Naive thymus-derived CD4-positive, alpha-beta T cell (primary cell): ENCODE data around the gene ISCU. TPM values are rescaled to one million over a fixed set of nuclear protein-coding genes. Genes with fewer than 3 reads are reported as not detected.
A peak's percentile ranks its signal among the peaks of the same experiment; 100 is the strongest.

ENCODE experiments used
- ATAC-seq: fragments of 150-1000 bp; cut with Tn5 transposase; 2 replicates; pipeline ENCODE4 v1.10.0; 2021; ENCODE audit warnings: mild to moderate bottlenecking, moderate library complexity
- CTCF ChIA-PET: fragments of 350-600 bp; sonication (Branson Sonifier 250); formaldehyde crosslinking; loops from one replicate; lab custom pipeline; 2021; ENCODE audit warnings: antibody characterized with exemption; lab: Charles Lee
- POLR2A ChIA-PET: fragments of 350-600 bp; sonication (Branson Sonifier 250); formaldehyde crosslinking; loops from one replicate; lab custom pipeline; 2021; ENCODE audit warnings: antibody characterized with exemption, inconsistent platforms; lab: Charles Lee
- DNase-seq, 9 donors: peaks; one replicate each; pipeline versions ENCODE4 v3.0.0 to v3.0.0-alpha.2; 2020 to 2022; ENCODE audit warnings: mixed read lengths in 1 of 9
- H3K27ac ChIP-seq: one replicate; pipeline ENCODE4 v1.7.0; 2013; ENCODE audit warnings: mild to moderate bottlenecking, low read depth, low read length, moderate library complexity
- H3K27me3 ChIP-seq, 2 donors: one replicate each; pipeline ENCODE4 v1.7.0; 2013; ENCODE audit warnings: low read length in 2 of 2, mild to moderate bottlenecking in 2 of 2, moderate library complexity in 2 of 2; ENCODE audit not compliant: control insufficient read depth in 2 of 2, insufficient read depth in 2 of 2
- H3K36me3 ChIP-seq, 3 experiments: 1 replicate in 2 of 3; 2 replicates in 1 of 3; pipeline ENCODE4 v1.7.0; 2013; ENCODE audit warnings: low read length in 3 of 3, mild to moderate bottlenecking in 3 of 3, moderate library complexity in 1 of 3; ENCODE audit not compliant: insufficient read depth in 3 of 3, control insufficient read depth in 2 of 3
- H3K4me1 ChIP-seq, 2 donors: one replicate each; pipeline ENCODE4 v1.7.0; 2013; ENCODE audit warnings: low read length in 2 of 2, mild to moderate bottlenecking in 2 of 2, moderate library complexity in 1 of 2; ENCODE audit not compliant: control insufficient read depth in 2 of 2, insufficient read depth in 2 of 2
- H3K4me3 ChIP-seq: 2 replicates; pipeline ENCODE4 v1.7.0; 2013; ENCODE audit warnings: mild to moderate bottlenecking, low read length
- H3K9me3 ChIP-seq, 3 experiments: 1 replicate in 2 of 3; 2 replicates in 1 of 3; pipeline ENCODE4 v1.7.0; 2013; ENCODE audit warnings: low read length in 3 of 3; ENCODE audit not compliant: control insufficient read depth in 2 of 3
- H3K27ac Mint-ChIP-seq, 9 donors: one replicate each; pipeline ENCODE4 v1.8.0; 2020 to 2022; ENCODE audit warnings: mixed read lengths in 9 of 9, mild to moderate bottlenecking in 8 of 9, moderate library complexity in 5 of 9, inconsistent platforms in 2 of 9
- H3K27me3 Mint-ChIP-seq, 5 donors: one replicate each; pipeline ENCODE4 v1.8.0; 2021 to 2022; ENCODE audit warnings: mixed read lengths in 5 of 5, mild to moderate bottlenecking in 1 of 5
- H3K36me3 Mint-ChIP-seq, 5 donors: one replicate each; pipeline ENCODE4 v1.8.0; 2020 to 2022; ENCODE audit warnings: mixed read lengths in 5 of 5, mild to moderate bottlenecking in 3 of 5, inconsistent platforms in 1 of 5
- H3K4me1 Mint-ChIP-seq, 7 donors: one replicate each; pipeline ENCODE4 v1.8.0; 2020 to 2022; ENCODE audit warnings: mixed read lengths in 7 of 7, mild to moderate bottlenecking in 3 of 7, inconsistent platforms in 1 of 7
- H3K4me3 Mint-ChIP-seq, 10 donors: one replicate each; pipeline ENCODE4 v1.8.0; 2020 to 2022; ENCODE audit warnings: mild to moderate bottlenecking in 10 of 10, mixed read lengths in 10 of 10, moderate library complexity in 6 of 10, inconsistent platforms in 2 of 10
- H3K9me3 Mint-ChIP-seq, 11 donors: one replicate each; pipeline ENCODE4 v1.8.0; 2020 to 2022; ENCODE audit warnings: mixed read lengths in 11 of 11, mild to moderate bottlenecking in 4 of 11, inconsistent platforms in 1 of 11, moderate library complexity in 1 of 11
- intact Hi-C, 2 donors: fragments of 100-400 bp; cut with micrococcal nuclease; formaldehyde crosslinking; loops; one replicate each; pipeline ENCODE4 v1.15.1; 2023
- polyA plus RNA-seq, 2 donors: library from polyadenylated mRNA; unstranded; fragments of 300-500 nt; fragmentation: Illumina TruSeq; gene quantifications; one replicate each; pipeline ENCODE4 v1.2.3, GENCODE V29; 2021
- total RNA-seq, 6 experiments: library from RNA in 5 of 6; stranded (reverse) in 5 of 6; gene quantifications; 1 replicate in 5 of 6; 2 replicates in 1 of 6; pipeline ENCODE4 v1.2.3 and lab custom pipeline; 2021 to 2026

Gene ISCU
- total and polyA plus RNA-seq, 7 experiments from 2014 or later = 51.7 to 401 (median 197) TPM

- no peak overlapping the region for H3K4me3 ChIP-seq
- ChIA-PET POLR2A (interaction anchor here (1.7 to 2.1 kb wide), 2 partner anchors 45 to 341 kb away, joined by 9 to 11 read pairs; partner anchors contain the start of genes ISCU, SART3 and SSH1), CTCF (no interaction called here)
- H3K4me3 Mint-ChIP-seq = peak overlapping the region; percentile 55 to 97 (median 94)
- intact Hi-C loops = loop anchor here (5.0 to 10.0 kb wide), 5 partner anchors 116 to 1532 kb away; partner anchors contain the start of genes MMAB (in 1 of the 2), MTERF2 (in 1 of the 2), MVK (in 1 of the 2) and SELPLG (in 1 of the 2)
- H3K27ac Mint-ChIP-seq = peak overlapping the region; percentile 25 to 95 (median 93)
- peaks cover 0 to 2% (median 0%) of the 10 kb centered on the region in 5 donors for H3K27me3 Mint-ChIP-seq
- peaks cover 8% of the 10 kb centered on the region in 2 donors for H3K4me1 ChIP-seq
- H3K9me3 Mint-ChIP-seq = no peaks in the 10 kb centered on the region
- H3K9me3 ChIP-seq = no peaks in the 10 kb centered on the region
- H3K4me1 Mint-ChIP-seq = peaks cover 14 to 39% (median 21%) of the 10 kb centered on the region in 7 donors
- H3K36me3 ChIP-seq = peaks cover 0 to 50% (median 13%) of the 10 kb centered on the region in 3 experiments
- ATAC-seq (no peak), DNase-seq (no peak)
- no peaks in the 10 kb centered on the region for H3K27me3 ChIP-seq
- peaks cover 0 to 15% (median 0%) of the 10 kb centered on the region in 5 donors for H3K36me3 Mint-ChIP-seq
- H3K27ac ChIP-seq = peak overlapping the region; percentile 78
These were observed 45.7 kb upstream of the ISCU start for GRCh38 chr12:108516511-108517275.

GRCh38 chr12:108517288-108518100 is 44.9 kb upstream of the ISCU start:
- H3K27ac Mint-ChIP-seq = peak overlapping the region in 7 of 9 donors; percentile 27 to 95 (median 80)
- H3K4me1 Mint-ChIP-seq = peaks cover 11 to 32% (median 15%) of the 10 kb centered on the region in 7 donors
- H3K36me3 Mint-ChIP-seq = peaks cover 0 to 15% (median 4%) of the 10 kb centered on the region in 5 donors
- intact Hi-C loops = loop anchor here (5.0 to 10.0 kb wide), 5 partner anchors 115 to 1533 kb away; partner anchors contain the start of genes MMAB (in 1 of the 2), MTERF2 (in 1 of the 2), MVK (in 1 of the 2) and SELPLG (in 1 of the 2)
- Histone ChIP-seq H3K9me3 (no peaks in the 10 kb centered on the region), H3K27me3 (no peaks in the 10 kb centered on the region), H3K27ac (peak overlapping the region; percentile 9), H3K4me3 (no peak overlapping the region), H3K4me1 (peaks cover 8% of the 10 kb centered on the region in 2 donors), H3K36me3 (peaks cover 0 to 58% (median 13%) of the 10 kb centered on the region in 3 experiments)
- peaks cover 0 to 2% (median 0%) of the 10 kb centered on the region in 5 donors for H3K27me3 Mint-ChIP-seq
- ChIA-PET POLR2A (interaction anchor here (2.1 kb wide), 1 partner anchor 340 kb away, joined by 9 read pairs; the partner anchor contains the start of gene SSH1), CTCF (no interaction called here)
- no peak for ATAC-seq
- peak overlapping the region in 2 of 10 donors; percentile 12 to 97 for H3K4me3 Mint-ChIP-seq
- DNase-seq = no peak
- no peaks in the 10 kb centered on the region for H3K9me3 Mint-ChIP-seq

- H3K27me3 Mint-ChIP-seq = peaks cover 0 to 2% (median 0%) of the 10 kb centered on the region in 5 donors
- H3K27ac Mint-ChIP-seq = peak overlapping the region in 2 of 9 donors; percentile 13 to 79
These were observed 44.2 kb upstream of the ISCU start for GRCh38 chr12:108518101-108518715.

GRCh38 chr12:108518716-108519496 is 43.5 kb upstream of the ISCU start:
- peaks cover 0 to 20% (median 11%) of the 10 kb centered on the region in 5 donors for H3K36me3 Mint-ChIP-seq
- ChIA-PET CTCF (no interaction called here), POLR2A (no interaction called here)
- Histone ChIP-seq H3K27me3 (no peaks in the 10 kb centered on the region), H3K4me3 (no peak overlapping the region), H3K4me1 (peaks cover 8% of the 10 kb centered on the region in 2 donors), H3K9me3 (no peaks in the 10 kb centered on the region), H3K36me3 (peaks cover 6 to 72% (median 16%) of the 10 kb centered on the region in 3 experiments), H3K27ac (no peak overlapping the region)
- H3K27ac Mint-ChIP-seq = peak overlapping the region in 4 of 9 donors; percentile 6 to 79 (median 40)
- no peak for DNase-seq
- no peak overlapping the region for H3K4me3 Mint-ChIP-seq
- intact Hi-C loops = loop anchor here (5.0 to 10.0 kb wide), 5 partner anchors 113 to 1534 kb away; partner anchors contain the start of genes MMAB (in 1 of the 2), MTERF2 (in 1 of the 2), MVK (in 1 of the 2) and SELPLG (in 1 of the 2)
- no peak for ATAC-seq
- peaks cover 9 to 29% (median 15%) of the 10 kb centered on the region in 7 donors for H3K4me1 Mint-ChIP-seq
- peaks cover 0 to under 1% (median 0%) of the 10 kb centered on the region in 5 donors for H3K27me3 Mint-ChIP-seq
- H3K9me3 Mint-ChIP-seq = no peaks in the 10 kb centered on the region

More at GRCh38 chr12:108518101-108518715, 44.2 kb upstream of the ISCU start:
- H3K36me3 ChIP-seq = peaks cover 2 to 65% (median 13%) of the 10 kb centered on the region in 3 experiments
- no peak for ATAC-seq
- no peak for DNase-seq
- no peaks in the 10 kb centered on the region for H3K9me3 Mint-ChIP-seq
- H3K4me1 ChIP-seq = peaks cover 8% of the 10 kb centered on the region in 2 donors
- H3K27me3 ChIP-seq = no peaks in the 10 kb centered on the region
- H3K4me1 Mint-ChIP-seq = peaks cover 11 to 32% (median 15%) of the 10 kb centered on the region in 7 donors
- ChIA-PET CTCF (no interaction called here), POLR2A (no interaction called here)
- H3K27ac ChIP-seq = no peak overlapping the region
- intact Hi-C loops = loop anchor here (5.0 to 10.0 kb wide), 5 partner anchors 114 to 1533 kb away; partner anchors contain the start of genes MMAB (in 1 of the 2), MTERF2 (in 1 of the 2), MVK (in 1 of the 2) and SELPLG (in 1 of the 2)
- peaks cover 0 to 15% (median 5%) of the 10 kb centered on the region in 5 donors for H3K36me3 Mint-ChIP-seq
- H3K4me3 ChIP-seq = no peak overlapping the region
- no peaks in the 10 kb centered on the region for H3K9me3 ChIP-seq
- H3K4me3 Mint-ChIP-seq = no peak overlapping the region

GRCh38 chr12:108519558-108519957 is 42.8 kb upstream of the ISCU start:
- Mint-ChIP-seq H3K27ac (peak overlapping the region in 3 of 9 donors; percentile 6 to 59 (median 28)), H3K9me3 (no peaks in the 10 kb centered on the region), H3K4me3 (no peak overlapping the region), H3K36me3 (peaks cover 3 to 24% (median 11%) of the 10 kb centered on the region in 5 donors), H3K27me3 (no peaks in the 10 kb centered on the region), H3K4me1 (peaks cover 8 to 28% (median 15%) of the 10 kb centered on the region in 7 donors)
- DNase-seq (no peak), ATAC-seq (no peak)
- intact Hi-C loops = loop anchor here (5.0 to 10.0 kb wide), 5 partner anchors 113 to 1535 kb away; partner anchors contain the start of genes MMAB (in 1 of the 2), MTERF2 (in 1 of the 2), MVK (in 1 of the 2) and SELPLG (in 1 of the 2)
- peaks cover 11 to 78% (median 19%) of the 10 kb centered on the region in 3 experiments for H3K36me3 ChIP-seq
- ChIA-PET CTCF (interaction anchor here (0.6 kb wide), 1 partner anchor 10 kb away, joined by 3 read pairs; no protein-coding TSS in a partner anchor), POLR2A (no interaction called here)
- peaks cover 8% of the 10 kb centered on the region in 2 donors for H3K4me1 ChIP-seq
- no peaks in the 10 kb centered on the region for H3K27me3 ChIP-seq
- H3K27ac ChIP-seq = no peak overlapping the region
- no peak overlapping the region for H3K4me3 ChIP-seq
- H3K9me3 ChIP-seq = no peaks in the 10 kb centered on the region
